Measurements from ENCODE around the gene OR2T6.
"Not testable (repeated sequence)": the region's sequence is repeated elsewhere in the genome, so short reads cannot be mapped to it uniquely, and the experiment has no call there.

Gene OR2T6

GRCh38 chr1:248375446-248375845 is at the start of gene OR2T6:
Gene OR2T6 (plus strand): TSS chr1:248375746. CDS start chr1:248387609, 11,863 bp downstream.
- DNase-seq = no peak

GRCh38 chr1:248343451-248343850 is 32.1 kb upstream of the OR2T6 start:
- no peak for DNase-seq

GRCh38 chr1:248348475-248348874 is 27.1 kb upstream of the OR2T6 start, which contains the start of gene OR14C36:
Gene OR14C36 (plus strand): TSS chr1:248348775. CDS start chr1:248348775, 0 bp downstream.
- DNase-seq = no peak

GRCh38 chr1:248359415-248359814 is 16.1 kb upstream of the OR2T6 start:
- DNase-seq = no peak

- DNase-seq = no peak
Observed at GRCh38 chr1:248361121-248361715, 14.3 kb upstream of the OR2T6 start, which contains the start of gene OR2T4. Gene OR2T4 (plus strand): TSS chr1:248361665. CDS start chr1:248361665, 0 bp downstream.

GRCh38 chr1:248366609-248367008 is 8.9 kb upstream of the OR2T6 start:
- DNase-seq = no peak

GRCh38 chr1:248372394-248372793 is 3.2 kb upstream of the OR2T6 start:
- DNase-seq = no peak

GRCh38 chr1:248373761-248374160 is 1.8 kb upstream of the OR2T6 start:
- no peak for DNase-seq

- no peak for DNase-seq
Observed at GRCh38 chr1:248376916-248377315, 1.4 kb downstream of the OR2T6 start.

- no peak for DNase-seq
Observed at GRCh38 chr1:248380854-248381253, 5.3 kb downstream of the OR2T6 start.

- no peak for DNase-seq
Observed at GRCh38 chr1:248388426-248388825, 12.9 kb downstream of the OR2T6 start.

- DNase-seq = no peak
Observed at GRCh38 chr1:248393050-248393449, 17.5 kb downstream of the OR2T6 start.

- DNase-seq = no peak
Observed at GRCh38 chr1:248402748-248403147, 27.2 kb downstream of the OR2T6 start, which contains the start of gene OR2T1. Gene OR2T1 (plus strand): TSS chr1:248403048. CDS start chr1:248406148, 3,100 bp downstream.

GRCh38 chr1:248404024-248404423 is 28.5 kb downstream of the OR2T6 start:
- DNase-seq = no peak

- no peak for DNase-seq
Observed at GRCh38 chr1:248406721-248407692, 31.5 kb downstream of the OR2T6 start.

- DNase-seq = no peak
Observed at GRCh38 chr1:248416226-248416625, 40.7 kb downstream of the OR2T6 start.

- no peak for DNase-seq
Observed at GRCh38 chr1:248417854-248418253, 42.3 kb downstream of the OR2T6 start.

GRCh38 chr1:248421384-248421783 is 45.8 kb downstream of the OR2T6 start:
- no peak for DNase-seq

- not testable (repeated sequence) for DNase-seq
Observed at GRCh38 chr1:248427526-248428191, 52.1 kb downstream of the OR2T6 start.

GRCh38 chr1:248428192-248428533 is 52.6 kb downstream of the OR2T6 start:
- DNase-seq = not testable (repeated sequence)

- not testable (repeated sequence) for DNase-seq
Observed at GRCh38 chr1:248431683-248432082, 56.1 kb downstream of the OR2T6 start.

GRCh38 chr1:248432201-248432600 is 56.7 kb downstream of the OR2T6 start:
- not testable (repeated sequence) for DNase-seq

GRCh38 chr1:248433811-248434415 is 58.4 kb downstream of the OR2T6 start:
- DNase-seq = not testable (repeated sequence)

All from DMS153 (cell line).